Activated CD8-positive, alpha-beta memory T cell treated with anti-CD3 and anti-CD28 coated beads, Interleukin-2, amount 50 U/mL, for 1 hour (primary cell): ENCODE data around the gene ANAPC1.
"Not testable (repeated sequence)": the region's sequence is repeated elsewhere in the genome, so short reads cannot be mapped to it uniquely, and the experiment has no call there.

ENCODE experiments used
- DNase-seq: peaks from one replicate; pipeline ENCODE4 v3.0.0-alpha.2; 2020; ENCODE audit errors: extremely low read depth

ANAPC1 gene

GRCh38 chr2:111883661-111884591 is at the start of gene ANAPC1:
TSS of gene ANAPC1 (minus strand) at chr2:111884193. CDS start at chr2:111880825, 3,368 bp downstream.
- peak; percentile 58 for DNase-seq

GRCh38 chr2:111932841-111933291 is 48.9 kb upstream of the ANAPC1 start:
- no peak for DNase-seq

- DNase-seq: no peak
These were observed 46.9 kb upstream of the ANAPC1 start for GRCh38 chr2:111930875-111931274.

- no peak for DNase-seq
These were observed 46.4 kb upstream of the ANAPC1 start for GRCh38 chr2:111930409-111930808.

GRCh38 chr2:111927723-111928122 is 43.7 kb upstream of the ANAPC1 start:
- no peak for DNase-seq

- DNase-seq: no peak
These were observed 40.7 kb upstream of the ANAPC1 start for GRCh38 chr2:111924617-111925107.

GRCh38 chr2:111923276-111923804 is 39.3 kb upstream of the ANAPC1 start:
- no peak for DNase-seq

GRCh38 chr2:111919794-111920608 is 36.0 kb upstream of the ANAPC1 start:
- no peak for DNase-seq

- DNase-seq: no peak
These were observed 35.4 kb upstream of the ANAPC1 start for GRCh38 chr2:111919365-111919764.

GRCh38 chr2:111918383-111918806 is 34.4 kb upstream of the ANAPC1 start:
- no peak for DNase-seq

- DNase-seq: no peak
These were observed 33.1 kb upstream of the ANAPC1 start for GRCh38 chr2:111917106-111917505.

GRCh38 chr2:111912547-111912946 is 28.6 kb upstream of the ANAPC1 start:
- no peak for DNase-seq

GRCh38 chr2:111911295-111911977 is 27.4 kb upstream of the ANAPC1 start:
- not testable (repeated sequence) for DNase-seq

- DNase-seq: no peak
These were observed 26.8 kb upstream of the ANAPC1 start for GRCh38 chr2:111910609-111911277.

- DNase-seq: not testable (repeated sequence)
These were observed 26.0 kb upstream of the ANAPC1 start for GRCh38 chr2:111909997-111910396.

- no peak for DNase-seq
These were observed 25.1 kb upstream of the ANAPC1 start for GRCh38 chr2:111909079-111909478.

- DNase-seq: no peak
These were observed 24.6 kb upstream of the ANAPC1 start for GRCh38 chr2:111908578-111908977.

GRCh38 chr2:111905990-111906735 is 22.2 kb upstream of the ANAPC1 start:
- no peak for DNase-seq

GRCh38 chr2:111905475-111905869 is 21.5 kb upstream of the ANAPC1 start:
- not testable (repeated sequence) for DNase-seq
